HepG2 (cell line): Measurements from ENCODE around the gene SHANK3. TPM values are rescaled to one million over a fixed set of nuclear protein-coding genes. Genes with fewer than 3 reads are reported as not detected.

Experiments used
- CBFB ChIP-seq: sonication (generic); formaldehyde crosslinking; IDR thresholded peaks from 2 replicates; pipeline ENCODE4 v1.4.0; 2020; ENCODE audit warnings: missing genetic modification reagents
- FOXP4 ChIP-seq: sonication (generic); formaldehyde crosslinking; IDR thresholded peaks from 2 replicates; pipeline ENCODE4 v1.4.0; 2020; ENCODE audit warnings: missing genetic modification reagents
- MTA1 ChIP-seq: sonication (generic); formaldehyde crosslinking; IDR thresholded peaks from 2 replicates; pipeline ENCODE4 v1.4.0; 2020; ENCODE audit warnings: missing genetic modification reagents, mild to moderate bottlenecking, borderline replicate concordance
- NR2C2 ChIP-seq: sonication (generic); formaldehyde crosslinking; IDR thresholded peaks from 2 replicates; pipeline ENCODE4 v1.4.0; 2020; ENCODE audit warnings: missing genetic modification reagents, mild to moderate bottlenecking, moderate library complexity, borderline replicate concordance
- NRL ChIP-seq: sonication (generic); formaldehyde crosslinking; IDR thresholded peaks from 2 replicates; pipeline ENCODE4 v1.5.0; 2020; ENCODE audit warnings: missing genetic modification reagents, mild to moderate bottlenecking, moderate library complexity, borderline replicate concordance
- PATZ1 ChIP-seq: sonication (generic); formaldehyde crosslinking; IDR thresholded peaks from 2 replicates; pipeline ENCODE4 v1.4.0; 2020; ENCODE audit warnings: missing genetic modification reagents
- POLR2AphosphoS5 ChIP-seq: IDR thresholded peaks from 2 replicates; pipeline ENCODE4 v1.6.1; 2012; ENCODE audit warnings: low read depth, low read length
- SAFB2 ChIP-seq: sonication (generic); formaldehyde crosslinking; IDR thresholded peaks from 2 replicates; pipeline ENCODE4 v1.5.1; 2020; ENCODE audit warnings: missing genetic modification reagents, low read depth, mild to moderate bottlenecking, borderline replicate concordance
- SIX1 ChIP-seq: sonication (generic); formaldehyde crosslinking; IDR thresholded peaks from 2 replicates; pipeline ENCODE4 v1.4.0; 2020; ENCODE audit warnings: missing genetic modification reagents, borderline replicate concordance
- ZEB1 ChIP-seq: IDR thresholded peaks from 2 replicates; pipeline ENCODE4 v1.6.1; 2012; ENCODE audit warnings: mild to moderate bottlenecking, low read depth, inconsistent platforms; ENCODE audit not compliant: insufficient replicate concordance
- ZNF232 ChIP-seq: sonication (generic); formaldehyde crosslinking; IDR thresholded peaks from 2 replicates; pipeline ENCODE4 v1.4.0; 2020; ENCODE audit warnings: missing genetic modification reagents, borderline replicate concordance
- ZNF510 ChIP-seq: sonication (generic); formaldehyde crosslinking; IDR thresholded peaks from 2 replicates; pipeline ENCODE4 v1.4.0; 2020; ENCODE audit warnings: low read depth, mild to moderate bottlenecking, missing genetic modification reagents
- ZNF616 ChIP-seq: sonication (generic); formaldehyde crosslinking; IDR thresholded peaks from 2 replicates; pipeline ENCODE4 v1.5.0; 2020; ENCODE audit warnings: low read depth, mild to moderate bottlenecking, missing genetic modification reagents
- ZNF619 ChIP-seq: sonication (generic); formaldehyde crosslinking; IDR thresholded peaks from 2 replicates; pipeline ENCODE4 v1.4.0; 2020; ENCODE audit warnings: mild to moderate bottlenecking, missing genetic modification reagents
- ZNF724P ChIP-seq: sonication (generic); formaldehyde crosslinking; IDR thresholded peaks from 2 replicates; pipeline ENCODE4 v1.8.0; 2022; ENCODE audit warnings: missing genetic modification reagents, borderline replicate concordance
- ZNF766 ChIP-seq: sonication (generic); formaldehyde crosslinking; IDR thresholded peaks from 2 replicates; pipeline ENCODE4 v1.5.0; 2020; ENCODE audit warnings: missing genetic modification reagents, borderline replicate concordance
- ZNF775 ChIP-seq: sonication (generic); formaldehyde crosslinking; IDR thresholded peaks from 2 replicates; pipeline ENCODE4 v1.4.0; 2020; ENCODE audit warnings: missing genetic modification reagents, mild to moderate bottlenecking, moderate library complexity, borderline replicate concordance
- ZNF891 ChIP-seq: sonication (generic); formaldehyde crosslinking; IDR thresholded peaks from 2 replicates; pipeline ENCODE4 v1.5.0; 2020; ENCODE audit warnings: mild to moderate bottlenecking, missing genetic modification reagents
- polyA plus RNA-seq, 8 experiments: library from polyadenylated mRNA; depleted of rRNA in 3 of 8; stranded (reverse) in 7 of 8; unstranded in 1 of 8; fragments of >200 nt; fragmentation: Illumina TruSeq in 4 of 8; extraction: Trizol in 4 of 8; gene quantifications; 2 replicates each; pipeline versions ENCODE4 v1.2.1 to v1.2.3, GENCODE V29; 2011 to 2016; ENCODE audit warnings: low read depth in 4 of 8, missing spikeins in 1 of 8, mixed read lengths in 1 of 8; ENCODE audit not compliant: insufficient read depth in 1 of 8
- total RNA-seq, 5 experiments: library from RNA; depleted of rRNA; stranded (reverse); fragments of >200 nt; fragmentation: Illumina TruSeq; extraction: Trizol; gene quantifications; 2 replicates each; pipeline ENCODE4 v1.2.3, GENCODE V29; 2016; ENCODE audit warnings: low read depth in 1 of 5
- TF ChIP-seq, protein P1 (sequence below): sonication (generic); formaldehyde crosslinking; IDR thresholded peaks from 2 replicates; pipeline ENCODE4 v1.4.0; 2020; ENCODE audit warnings: missing genetic modification reagents

Gene SHANK3
- total and polyA plus RNA-seq, 2 of the 13 experiments (the other 11 are each of a cell fraction or from before 2014, with no cell fraction given), result 2.9 to 4.6 TPM

DNA sequence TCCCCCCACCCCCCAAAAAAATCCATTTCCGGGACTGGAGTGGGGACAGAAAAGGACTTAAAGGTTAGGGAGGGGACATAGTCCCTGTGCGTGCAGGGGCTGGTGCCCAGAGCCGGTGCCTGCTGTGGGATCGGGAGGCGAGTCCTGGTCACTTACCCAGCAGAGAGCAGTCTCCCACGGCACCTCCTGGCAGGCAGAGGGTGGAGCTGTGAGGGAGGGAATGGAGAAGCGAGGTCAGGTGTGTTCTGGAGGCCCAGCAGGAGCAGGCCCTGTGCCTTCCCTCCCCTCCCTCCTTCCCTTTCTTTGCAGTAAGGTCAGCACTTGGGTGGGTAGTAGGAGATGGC, 28.4 kb downstream of the SHANK3 start (continued):
- TF ChIP-seq ZNF775 (CRISPR knock-in tag), result no peak
- TF ChIP-seq MTA1, result 0 out of 2 replicates have a peak, but pooled peaks have one; percentile 30
- no peak for TF ChIP-seq CBFB (CRISPR knock-in tag)
- TF ChIP-seq ZEB1, result no peak
- TF ChIP-seq POLR2AphosphoS5, result 0 out of 2 replicates have a peak, but pooled peaks have one; percentile 12
- no peak; the same call in 1 of the 2 replicates for TF ChIP-seq SAFB2
- peak; percentile 47 for TF ChIP-seq ZNF891 (CRISPR knock-in tag)
- TF ChIP-seq ZNF232 (CRISPR knock-in tag), result 0 out of 2 replicates have a peak, but pooled peaks have one; percentile 32
- TF ChIP-seq PATZ1 (CRISPR knock-in tag), result peak; percentile 25; the same call in 1 of the 2 replicates
- 0 out of 2 replicates have a peak, but pooled peaks have one; percentile 47 for TF ChIP-seq ZNF619 (CRISPR knock-in tag)
- TF ChIP-seq ZNF616 (CRISPR knock-in tag), result no peak
- no peak for TF ChIP-seq ZNF724P (CRISPR knock-in tag)
- peak; percentile 4; the same call in 1 of the 2 replicates for TF ChIP-seq NR2C2 (CRISPR knock-in tag)
- TF ChIP-seq SIX1 (CRISPR knock-in tag), result no peak
- TF ChIP-seq ZNF766 (CRISPR knock-in tag), result 0 out of 2 replicates have a peak, but pooled peaks have one; percentile 4
- no peak for TF ChIP-seq FOXP4 (CRISPR knock-in tag)
- TF ChIP-seq NRL (CRISPR knock-in tag), result peak; percentile 54; the same call in 1 of the 2 replicates
- no peak for TF ChIP-seq ZNF510
- TF ChIP-seq, protein P1, sequence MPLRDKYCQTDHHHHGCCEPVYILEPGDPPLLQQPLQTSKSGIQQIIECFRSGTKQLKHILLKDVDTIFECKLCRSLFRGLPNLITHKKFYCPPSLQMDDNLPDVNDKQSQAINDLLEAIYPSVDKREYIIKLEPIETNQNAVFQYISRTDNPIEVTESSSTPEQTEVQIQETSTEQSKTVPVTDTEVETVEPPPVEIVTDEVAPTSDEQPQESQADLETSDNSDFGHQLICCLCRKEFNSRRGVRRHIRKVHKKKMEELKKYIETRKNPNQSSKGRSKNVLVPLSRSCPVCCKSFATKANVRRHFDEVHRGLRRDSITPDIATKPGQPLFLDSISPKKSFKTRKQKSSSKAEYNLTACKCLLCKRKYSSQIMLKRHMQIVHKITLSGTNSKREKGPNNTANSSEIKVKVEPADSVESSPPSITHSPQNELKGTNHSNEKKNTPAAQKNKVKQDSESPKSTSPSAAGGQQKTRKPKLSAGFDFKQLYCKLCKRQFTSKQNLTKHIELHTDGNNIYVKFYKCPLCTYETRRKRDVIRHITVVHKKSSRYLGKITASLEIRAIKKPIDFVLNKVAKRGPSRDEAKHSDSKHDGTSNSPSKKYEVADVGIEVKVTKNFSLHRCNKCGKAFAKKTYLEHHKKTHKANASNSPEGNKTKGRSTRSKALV (CRISPR knock-in tag), result 0 out of 2 replicates have a peak, but pooled peaks have one; percentile 10
